K562 (cell line): ENCODE results near the gene SCLY. TPM values are rescaled to one million over a fixed set of nuclear protein-coding genes. Genes with fewer than 3 reads are reported as not detected.

Experiments used
- ATAC-seq: fragments of 200-7000 bp; cut with Tn5 transposase; 3 replicates; pipeline ENCODE4 v1.9.1; 2020; ENCODE audit warnings: moderate library complexity
- BruUV-seq: library from RNA; stranded (reverse); fragments of 400-500 nt; replicated peaks from 2 replicates; lab custom pipeline; 2021; lab: Mats Ljungman, UMichigan
- CTCF ChIA-PET: fragments of 300-600 bp; formaldehyde crosslinking; extraction: SDS; loops from one replicate; lab custom pipeline; 2021; ENCODE audit warnings: low intra/inter-chr PET ratio; lab: Yijun Ruan, JAX
- POLR2A ChIA-PET: fragments of 300-600, 350-650 bp; sonication (Branson Sonifier 250); formaldehyde crosslinking; extraction: SDS; loops from one replicate; lab custom pipeline; 2021; ENCODE audit warnings: antibody characterized with exemption, inconsistent platforms; lab: Yijun Ruan, JAX
- DNase-seq, 4 experiments: peaks; one replicate each; pipeline versions ENCODE4 v3.0.0 to v3.0.0-alpha.2; 2011 to 2018; ENCODE audit warnings: low spot score in 3 of 4, mixed read lengths in 3 of 4; ENCODE audit errors: extremely low read depth in 1 of 4
- FAIRE-seq: peaks from 2 replicates; lab custom pipeline; 2011; peaks lifted over from hg19 to GRCh38; lab: Jason Lieb, UNC
- H2AFZ ChIP-seq: 2 replicates; pipeline ENCODE4 v1.6.0; 2011; ENCODE audit warnings: low read depth, low read length, control low read depth, inconsistent platforms
- H3K27ac ChIP-seq: fragments of 200-600 bp; 3 replicates; pipeline ENCODE4 v1.8.0; 2011; ENCODE audit warnings: low read depth, mild to moderate bottlenecking, control low read depth, inconsistent platforms, low read length, moderate library complexity, mixed read lengths; ENCODE audit errors: extremely low read depth
- H3K27me3 ChIP-seq, 2 experiments: fragments of 300-600 bp in 1 of 2; 2 replicates in 1 of 2; 3 replicates in 1 of 2; pipeline versions ENCODE4 v1.6.0 to v1.8.0; 2011; ENCODE audit warnings: inconsistent platforms in 2 of 2, low read length in 2 of 2, mild to moderate bottlenecking in 1 of 2, mixed read lengths in 1 of 2, moderate library complexity in 1 of 2; ENCODE audit not compliant: control insufficient read depth in 2 of 2, insufficient read depth in 2 of 2
- H3K36me3 ChIP-seq: fragments of 300-600 bp; 3 replicates; pipeline ENCODE4 v1.8.0; 2011; ENCODE audit warnings: mild to moderate bottlenecking, low read length, inconsistent platforms; ENCODE audit not compliant: control insufficient read depth, insufficient read depth
- H3K4me1 ChIP-seq, 2 experiments: fragments of 200-600 bp in 1 of 2; replicated peaks in 1 of 2; 2 replicates in 1 of 2; 3 replicates in 1 of 2; pipeline versions ENCODE4 v1.5.1 to v1.8.0; 2011; ENCODE audit warnings: inconsistent platforms in 2 of 2, low read length in 2 of 2, mild to moderate bottlenecking in 1 of 2, mixed read lengths in 1 of 2, moderate library complexity in 1 of 2; ENCODE audit not compliant: control insufficient read depth in 2 of 2, insufficient read depth in 2 of 2
- H3K4me2 ChIP-seq: 2 replicates; pipeline ENCODE4 v1.6.1; 2011; ENCODE audit warnings: low read length, control low read depth, inconsistent platforms, mixed read lengths; ENCODE audit not compliant: insufficient read depth
- H3K4me3 ChIP-seq: fragments of 200-600 bp; sonication (generic), shearing (Covaris generic); 2 replicates; pipeline ENCODE4 v1.5.1; 2016; ENCODE audit warnings: control low read depth, inconsistent platforms
- H3K79me2 ChIP-seq: fragments of 200-600 bp; 3 replicates; pipeline ENCODE4 v1.8.0; 2011; ENCODE audit warnings: low read length, inconsistent platforms; ENCODE audit not compliant: control insufficient read depth, insufficient read depth
- H3K9ac ChIP-seq, 2 experiments: 2 replicates each; pipeline versions ENCODE4 v1.6.0 to v1.6.1; 2011; ENCODE audit warnings: low read depth in 2 of 2, low read length in 2 of 2, control low read depth in 1 of 2, inconsistent platforms in 1 of 2, mild to moderate bottlenecking in 1 of 2, mixed read lengths in 1 of 2; ENCODE audit not compliant: insufficient read depth in 1 of 2
- H3K9me1 ChIP-seq: one replicate; pipeline ENCODE4 v1.6.0; 2011; ENCODE audit warnings: inconsistent platforms, mild to moderate bottlenecking, low read length, moderate library complexity; ENCODE audit not compliant: control insufficient read depth, insufficient read depth
- H3K9me3 ChIP-seq: replicated peaks from 2 replicates; pipeline ENCODE4 v1.5.1; 2011; ENCODE audit warnings: low read depth, low read length, inconsistent platforms; ENCODE audit not compliant: control insufficient read depth, insufficient read depth
- H4K20me1 ChIP-seq: replicated peaks from 2 replicates; pipeline ENCODE4 v1.6.1; 2011; ENCODE audit warnings: low read length, inconsistent platforms, mixed read lengths; ENCODE audit not compliant: control insufficient read depth, insufficient read depth
- ZNF316 ChIP-seq: fragments of 450-650 bp; IDR thresholded peaks from 2 replicates; pipeline ENCODE4 v1.6.1; 2016
- WGBS: fragments of 100-300 bp; shearing (Covaris generic); methylation state at CpG from one replicate; pipeline ENCODE4 v1.1.6; 2016; ENCODE audit warnings: low coverage, mixed read lengths; ENCODE audit not compliant: insufficient coverage; ENCODE audit errors: missing lambda C conversion rate; 5-methylcytosine and 5-hydroxymethylcytosine counted together
- in situ Hi-C: fragments of 300-500 bp; cut with MboI; formaldehyde crosslinking; loops from 4 replicates; pipeline ENCODE4 v1.15.0; 2018; ENCODE audit warnings: inconsistent platforms, mixed read lengths
- intact Hi-C: fragments of 100-400 bp; cut with micrococcal nuclease; formaldehyde crosslinking; loops from 2 replicates; pipeline ENCODE4 v1.14.2; 2022
- polyA plus RNA-seq, 8 experiments: library from polyadenylated mRNA; depleted of rRNA in 4 of 8; stranded (reverse) in 5 of 8; unstranded in 3 of 8; fragments of >200 nt; fragmentation: Nextera tagmentation in 2 of 8; fragmentation: Illumina TruSeq in 1 of 8; extraction: Ambion mirVana in 2 of 8; extraction: Trizol in 1 of 8; gene quantifications; 2 replicates each; pipeline versions ENCODE4 v1.2.1 to v1.2.3, GENCODE V29; 2011 to 2014; ENCODE audit warnings: inconsistent platforms in 1 of 8, missing spikeins in 1 of 8
- total RNA-seq, 7 experiments: library from RNA; depleted of rRNA in 6 of 7; stranded (reverse); fragments of >200 nt in 6 of 7; fragmentation: Illumina TruSeq in 2 of 7; extraction: Trizol in 2 of 7; gene quantifications; 2 replicates each; pipeline versions ENCODE4 v1.2.1 to v1.2.3, GENCODE V29; 2011 to 2021; ENCODE audit warnings: low replicate concordance in 1 of 7
- TF ChIP-seq, protein P1 (sequence below): fragments of 450-650 bp; IDR thresholded peaks from 2 replicates; pipeline ENCODE4 v1.6.1; 2018; ENCODE audit not compliant: partially characterized antibody
- TF ChIP-seq, protein P2 (sequence below), 2 experiments: fragments of 450-650 bp; formaldehyde crosslinking in 1 of 2; IDR thresholded peaks; 2 replicates each; pipeline versions ENCODE4 v1.4.0 to v1.6.1; 2014 to 2020; ENCODE audit warnings: mild to moderate bottlenecking in 2 of 2, borderline replicate concordance in 1 of 2, low read depth in 1 of 2
- TF ChIP-seq, protein P3 (sequence below): sonication (generic); formaldehyde crosslinking; IDR thresholded peaks from 2 replicates; pipeline ENCODE4 v1.8.1; 2022; ENCODE audit warnings: missing genetic modification reagents

Gene SCLY
- total and polyA plus RNA-seq, 9 of the 15 experiments (the other 6 are each of a cell fraction or from before 2014, with no cell fraction given) = 2.6 to 32.2 (median 21.1) TPM

DNA sequence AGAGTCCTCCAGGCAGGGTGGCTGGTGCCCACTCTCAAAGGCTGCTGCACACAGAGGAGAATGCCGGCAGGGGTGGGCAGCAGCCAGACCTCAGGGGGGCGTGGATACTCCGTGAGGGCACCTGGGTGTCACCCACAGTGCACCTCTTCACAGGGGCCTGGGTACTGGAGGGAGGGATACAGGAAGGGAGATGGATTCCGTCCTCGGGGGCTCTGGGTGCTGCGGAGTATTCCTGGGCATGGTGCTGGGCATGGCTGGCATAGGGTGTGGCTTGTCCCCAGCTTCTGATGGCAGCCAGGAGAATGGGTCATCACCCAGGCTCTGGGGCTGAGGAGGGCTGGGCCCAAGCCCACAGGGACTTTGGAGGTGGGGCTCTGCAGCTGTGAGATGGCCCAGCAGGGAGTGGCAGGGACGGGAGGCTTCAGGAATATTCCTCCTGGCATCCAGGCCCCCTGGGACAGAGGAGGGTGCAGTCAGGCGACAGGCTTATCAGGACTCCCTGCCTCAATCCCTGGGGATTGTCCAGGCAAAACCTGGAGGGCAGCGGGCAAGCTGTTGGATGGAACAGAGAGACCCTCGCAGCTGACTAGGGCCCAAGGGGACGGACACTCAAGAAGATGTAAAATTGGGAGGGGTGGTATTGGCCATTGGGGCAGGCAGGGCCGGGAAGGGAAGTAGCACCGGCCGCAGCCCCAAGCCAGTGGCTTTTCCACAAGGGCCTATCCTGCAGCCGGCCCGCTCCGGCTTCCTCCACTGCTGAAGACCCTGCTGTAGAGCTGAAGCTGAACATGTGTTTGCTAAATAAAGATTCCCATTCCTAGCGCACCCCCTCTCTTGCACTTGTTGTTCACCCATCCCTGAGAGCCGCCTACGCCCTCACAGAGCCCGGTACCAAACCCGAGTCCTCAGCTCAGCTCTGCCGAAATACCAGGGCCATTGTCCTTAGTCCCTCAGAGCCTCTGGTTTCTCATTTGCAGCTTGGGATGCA lies 72.0 kb downstream of the SCLY start:
- FAIRE-seq = no peak
- Histone ChIP-seq H3K27me3 (peaks cover 5 to 49% of the 10 kb centered on the region in 2 experiments; a peak in 4 of 5 replicates), H2AFZ (no peak overlapping the region), H3K4me3 (no peak overlapping the region), H4K20me1 (no peaks in the 10 kb centered on the region), H3K9ac (no peak overlapping the region; a peak in 1 of 4 replicates), H3K27ac (no peak overlapping the region), H3K79me2 (no peaks in the 10 kb centered on the region), H3K36me3 (no peaks in the 10 kb centered on the region), H3K4me1 (peaks cover 0 to 45% of the 10 kb centered on the region in 2 experiments; a peak in 2 of 5 replicates), H3K9me3 (no peaks in the 10 kb centered on the region), H3K9me1 (no peaks in the 10 kb centered on the region), H3K4me2 (no peak overlapping the region)
- WGBS = 19% methylated on average over 16 of the region's 23 CpGs
- BruUV-seq = no TSS peak
- ATAC-seq = no peak
- intact Hi-C loops = loop anchor here (10.0 kb wide), 1 partner anchor 278 kb away; the partner anchor contains the start of gene RAMP1
- CTCF ChIA-PET = no interaction called here
- POLR2A ChIA-PET = interaction anchor here (0.7 to 1.1 kb wide), 2 partner anchors 12 to 30 kb away, joined by 3 read pairs; no protein-coding TSS in a partner anchor
- no peak for DNase-seq
- in situ Hi-C loops = no loop called here
- TF ChIP-seq, protein P1, sequence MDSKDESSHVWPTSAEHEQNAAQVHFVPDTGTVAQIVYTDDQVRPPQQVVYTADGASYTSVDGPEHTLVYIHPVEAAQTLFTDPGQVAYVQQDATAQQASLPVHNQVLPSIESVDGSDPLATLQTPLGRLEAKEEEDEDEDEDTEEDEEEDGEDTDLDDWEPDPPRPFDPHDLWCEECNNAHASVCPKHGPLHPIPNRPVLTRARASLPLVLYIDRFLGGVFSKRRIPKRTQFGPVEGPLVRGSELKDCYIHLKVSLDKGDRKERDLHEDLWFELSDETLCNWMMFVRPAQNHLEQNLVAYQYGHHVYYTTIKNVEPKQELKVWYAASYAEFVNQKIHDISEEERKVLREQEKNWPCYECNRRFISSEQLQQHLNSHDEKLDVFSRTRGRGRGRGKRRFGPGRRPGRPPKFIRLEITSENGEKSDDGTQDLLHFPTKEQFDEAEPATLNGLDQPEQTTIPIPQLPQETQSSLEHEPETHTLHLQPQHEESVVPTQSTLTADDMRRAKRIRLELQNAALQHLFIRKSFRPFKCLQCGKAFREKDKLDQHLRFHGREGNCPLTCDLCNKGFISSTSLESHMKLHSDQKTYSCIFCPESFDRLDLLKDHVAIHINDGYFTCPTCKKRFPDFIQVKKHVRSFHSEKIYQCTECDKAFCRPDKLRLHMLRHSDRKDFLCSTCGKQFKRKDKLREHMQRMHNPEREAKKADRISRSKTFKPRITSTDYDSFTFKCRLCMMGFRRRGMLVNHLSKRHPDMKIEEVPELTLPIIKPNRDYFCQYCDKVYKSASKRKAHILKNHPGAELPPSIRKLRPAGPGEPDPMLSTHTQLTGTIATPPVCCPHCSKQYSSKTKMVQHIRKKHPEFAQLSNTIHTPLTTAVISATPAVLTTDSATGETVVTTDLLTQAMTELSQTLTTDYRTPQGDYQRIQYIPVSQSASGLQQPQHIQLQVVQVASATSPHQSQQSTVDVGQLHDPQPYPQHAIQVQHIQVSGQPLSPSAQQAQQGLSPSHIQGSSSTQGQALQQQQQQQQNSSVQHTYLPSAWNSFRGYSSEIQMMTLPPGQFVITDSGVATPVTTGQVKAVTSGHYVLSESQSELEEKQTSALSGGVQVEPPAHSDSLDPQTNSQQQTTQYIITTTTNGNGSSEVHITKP = peak; percentile 8
- TF ChIP-seq, protein P2, sequence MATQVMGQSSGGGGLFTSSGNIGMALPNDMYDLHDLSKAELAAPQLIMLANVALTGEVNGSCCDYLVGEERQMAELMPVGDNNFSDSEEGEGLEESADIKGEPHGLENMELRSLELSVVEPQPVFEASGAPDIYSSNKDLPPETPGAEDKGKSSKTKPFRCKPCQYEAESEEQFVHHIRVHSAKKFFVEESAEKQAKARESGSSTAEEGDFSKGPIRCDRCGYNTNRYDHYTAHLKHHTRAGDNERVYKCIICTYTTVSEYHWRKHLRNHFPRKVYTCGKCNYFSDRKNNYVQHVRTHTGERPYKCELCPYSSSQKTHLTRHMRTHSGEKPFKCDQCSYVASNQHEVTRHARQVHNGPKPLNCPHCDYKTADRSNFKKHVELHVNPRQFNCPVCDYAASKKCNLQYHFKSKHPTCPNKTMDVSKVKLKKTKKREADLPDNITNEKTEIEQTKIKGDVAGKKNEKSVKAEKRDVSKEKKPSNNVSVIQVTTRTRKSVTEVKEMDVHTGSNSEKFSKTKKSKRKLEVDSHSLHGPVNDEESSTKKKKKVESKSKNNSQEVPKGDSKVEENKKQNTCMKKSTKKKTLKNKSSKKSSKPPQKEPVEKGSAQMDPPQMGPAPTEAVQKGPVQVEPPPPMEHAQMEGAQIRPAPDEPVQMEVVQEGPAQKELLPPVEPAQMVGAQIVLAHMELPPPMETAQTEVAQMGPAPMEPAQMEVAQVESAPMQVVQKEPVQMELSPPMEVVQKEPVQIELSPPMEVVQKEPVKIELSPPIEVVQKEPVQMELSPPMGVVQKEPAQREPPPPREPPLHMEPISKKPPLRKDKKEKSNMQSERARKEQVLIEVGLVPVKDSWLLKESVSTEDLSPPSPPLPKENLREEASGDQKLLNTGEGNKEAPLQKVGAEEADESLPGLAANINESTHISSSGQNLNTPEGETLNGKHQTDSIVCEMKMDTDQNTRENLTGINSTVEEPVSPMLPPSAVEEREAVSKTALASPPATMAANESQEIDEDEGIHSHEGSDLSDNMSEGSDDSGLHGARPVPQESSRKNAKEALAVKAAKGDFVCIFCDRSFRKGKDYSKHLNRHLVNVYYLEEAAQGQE (IDR thresholded peaks at IDR 0.05; ENCODE audit: borderline replicate concordance) = no peak
- TF ChIP-seq, protein P2 (CRISPR knock-in tag; IDR thresholded peaks at IDR 0.05; ENCODE audit: low read depth) = no peak
- TF ChIP-seq ZNF316 = no peak
- TF ChIP-seq, protein P3, sequence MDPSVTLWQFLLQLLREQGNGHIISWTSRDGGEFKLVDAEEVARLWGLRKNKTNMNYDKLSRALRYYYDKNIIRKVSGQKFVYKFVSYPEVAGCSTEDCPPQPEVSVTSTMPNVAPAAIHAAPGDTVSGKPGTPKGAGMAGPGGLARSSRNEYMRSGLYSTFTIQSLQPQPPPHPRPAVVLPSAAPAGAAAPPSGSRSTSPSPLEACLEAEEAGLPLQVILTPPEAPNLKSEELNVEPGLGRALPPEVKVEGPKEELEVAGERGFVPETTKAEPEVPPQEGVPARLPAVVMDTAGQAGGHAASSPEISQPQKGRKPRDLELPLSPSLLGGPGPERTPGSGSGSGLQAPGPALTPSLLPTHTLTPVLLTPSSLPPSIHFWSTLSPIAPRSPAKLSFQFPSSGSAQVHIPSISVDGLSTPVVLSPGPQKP (CRISPR knock-in tag) = no peak
